CD4-positive, alpha-beta T cell (primary cell): ENCODE results near the gene SLC25A29. TPM values are rescaled to one million over a fixed set of nuclear protein-coding genes. Genes with fewer than 3 reads are reported as not detected.

Experiments used
- ATAC-seq: fragments of 200-7000 bp; cut with Tn5 transposase; one replicate; pipeline ENCODE4 v1.10.0; 2022; ENCODE audit warnings: mild to moderate bottlenecking; ENCODE audit not compliant: poor library complexity
- CTCF ChIA-PET: fragments of 350-600 bp; sonication (Branson Sonifier 250); formaldehyde crosslinking; loops from one replicate; lab custom pipeline; 2021; ENCODE audit warnings: antibody characterized with exemption, inconsistent platforms; lab: Charles Lee
- POLR2A ChIA-PET: fragments of 350-600 bp; sonication (Branson Sonifier 250); formaldehyde crosslinking; loops from one replicate; lab custom pipeline; 2021; ENCODE audit warnings: antibody characterized with exemption, inconsistent platforms; lab: Charles Lee
- DNase-seq, 14 experiments: peaks; one replicate each; pipeline ENCODE4 v3.0.0-alpha.2; 2013 to 2020; ENCODE audit warnings: mixed read lengths in 2 of 14
- H3K27ac ChIP-seq, 2 donors: one replicate each; pipeline versions ENCODE4 v1.5.1 to v1.7.0; 2013; ENCODE audit warnings: low read length in 2 of 2, low read depth in 1 of 2, mild to moderate bottlenecking in 1 of 2
- H3K27me3 ChIP-seq, 2 experiments: 1 replicate in 1 of 2; 2 replicates in 1 of 2; pipeline versions ENCODE4 v1.6.1 to v1.7.0; 2013; ENCODE audit warnings: low read length in 2 of 2, control low read depth in 1 of 2, mild to moderate bottlenecking in 1 of 2, moderate library complexity in 1 of 2; ENCODE audit not compliant: insufficient read depth in 2 of 2, control insufficient read depth in 1 of 2
- H3K36me3 ChIP-seq: one replicate; pipeline ENCODE4 v1.6.1; 2013; ENCODE audit warnings: low read length, control low read depth; ENCODE audit not compliant: insufficient read depth
- H3K4me1 ChIP-seq: one replicate; pipeline ENCODE4 v1.6.1; 2013; ENCODE audit warnings: low read length, control low read depth; ENCODE audit not compliant: insufficient read depth
- H3K4me3 ChIP-seq: one replicate; pipeline ENCODE4 v1.5.1; 2013; ENCODE audit warnings: mild to moderate bottlenecking, low read length, moderate library complexity
- H3K9me3 ChIP-seq, 2 experiments: 1 replicate in 1 of 2; 2 replicates in 1 of 2; pipeline versions ENCODE4 v1.6.1 to v1.7.0; 2013; ENCODE audit warnings: low read length in 2 of 2, mild to moderate bottlenecking in 2 of 2, control low read depth in 1 of 2, moderate library complexity in 1 of 2; ENCODE audit not compliant: control insufficient read depth in 1 of 2, insufficient read depth in 1 of 2
- H3K27ac Mint-ChIP-seq: one replicate; pipeline ENCODE4 v1.8.0; 2020; ENCODE audit warnings: mixed read lengths
- H3K27me3 Mint-ChIP-seq: one replicate; pipeline ENCODE4 v1.8.0; 2021; ENCODE audit warnings: mixed read lengths
- H3K36me3 Mint-ChIP-seq: one replicate; pipeline ENCODE4 v1.8.0; 2021; ENCODE audit warnings: low read depth, mixed read lengths
- H3K4me1 Mint-ChIP-seq: one replicate; pipeline ENCODE4 v1.8.0; 2021; ENCODE audit warnings: low read depth, mixed read lengths
- H3K4me3 Mint-ChIP-seq: one replicate; pipeline ENCODE4 v1.8.0; 2020; ENCODE audit warnings: mild to moderate bottlenecking, mixed read lengths
- H3K9me3 Mint-ChIP-seq: one replicate; pipeline ENCODE4 v1.8.0; 2020; ENCODE audit warnings: mixed read lengths
- CTCF ChIP-seq: fragments of 200-600 bp; IDR thresholded peaks from one replicate; pipeline ENCODE4 v1.8.0; 2022; ENCODE audit warnings: antibody characterized with exemption, mild to moderate bottlenecking
- intact Hi-C, 2 experiments: fragments of 100-400 bp; cut with DNase I in 1 of 2; cut with micrococcal nuclease in 1 of 2; formaldehyde crosslinking; loops; one replicate each; pipeline versions ENCODE4 v1.15.1 to v1.9.0; 2023 to 2025; cut with DNase I, micrococcal nuclease
- total RNA-seq, 174 experiments: library from RNA in 2 of 174; stranded (reverse) in 2 of 174; gene quantifications; one replicate each; pipeline ENCODE4 v1.2.3 and lab custom pipeline; 2021 to 2026

SLC25A29 gene
- total RNA-seq, 2 experiments from 2014 or later = 2.5 TPM

- TF ChIP-seq CTCF = no peak
- H3K4me3 Mint-ChIP-seq = no peak overlapping the region
- H3K9me3 Mint-ChIP-seq = no peaks in the 10 kb centered on the region
- H3K4me1 ChIP-seq = no peaks in the 10 kb centered on the region
- H3K27ac ChIP-seq = no peak overlapping the region
- no peaks in the 10 kb centered on the region for H3K27me3 Mint-ChIP-seq
- DNase-seq = no peak
- H3K27me3 ChIP-seq = no peaks in the 10 kb centered on the region
- CTCF ChIA-PET = no interaction called here
- no peaks in the 10 kb centered on the region for H3K9me3 ChIP-seq
- POLR2A ChIA-PET = no interaction called here
- no peaks in the 10 kb centered on the region for H3K36me3 ChIP-seq
- H3K4me1 Mint-ChIP-seq = no peaks in the 10 kb centered on the region
- no peak for ATAC-seq
- no peaks in the 10 kb centered on the region for H3K36me3 Mint-ChIP-seq
- no peak overlapping the region for H3K4me3 ChIP-seq
- H3K27ac Mint-ChIP-seq = no peak overlapping the region
- intact Hi-C loops = no loop called here
Measured at GRCh38 chr14:100325231-100325632, 19.0 kb upstream of the SLC25A29 start.

GRCh38 chr14:100323942-100324307 is 17.7 kb upstream of the SLC25A29 start:
- no peaks in the 10 kb centered on the region for H3K36me3 Mint-ChIP-seq
- H3K27me3 Mint-ChIP-seq = no peaks in the 10 kb centered on the region
- Histone ChIP-seq H3K36me3 (no peaks in the 10 kb centered on the region), H3K4me3 (no peak overlapping the region), H3K27me3 (no peaks in the 10 kb centered on the region), H3K27ac (no peak overlapping the region), H3K4me1 (no peaks in the 10 kb centered on the region), H3K9me3 (no peaks in the 10 kb centered on the region)
- DNase-seq = no peak
- TF ChIP-seq CTCF = no peak
- CTCF ChIA-PET = no interaction called here
- H3K27ac Mint-ChIP-seq = no peak overlapping the region
- no peak for ATAC-seq
- no peak overlapping the region for H3K4me3 Mint-ChIP-seq
- peaks cover 4% of the 10 kb centered on the region for H3K4me1 Mint-ChIP-seq
- intact Hi-C loops = no loop called here
- H3K9me3 Mint-ChIP-seq = no peaks in the 10 kb centered on the region
- POLR2A ChIA-PET = no interaction called here

- ChIA-PET CTCF (no interaction called here), POLR2A (no interaction called here)
- intact Hi-C loops = no loop called here
- H3K9me3 ChIP-seq = no peaks in the 10 kb centered on the region
- no peaks in the 10 kb centered on the region for H3K36me3 ChIP-seq
- Mint-ChIP-seq H3K36me3 (no peaks in the 10 kb centered on the region), H3K27ac (no peak within 1 kb of the TSS), H3K4me1 (peaks cover 4% of the 10 kb centered on the region), H3K27me3 (no peaks in the 10 kb centered on the region), H3K9me3 (no peaks in the 10 kb centered on the region), H3K4me3 (no peak within 1 kb of the TSS)
- H3K27me3 ChIP-seq = no peaks in the 10 kb centered on the region
- ATAC-seq = no peak
- no peak within 1 kb of the TSS for H3K27ac ChIP-seq
- no peak within 1 kb of the TSS for H3K4me3 ChIP-seq
- no peak for TF ChIP-seq CTCF
- DNase-seq = no peak
- H3K4me1 ChIP-seq = peaks cover 3% of the 10 kb centered on the region
Measured at GRCh38 chr14:100323121-100323941, 17.1 kb upstream of the SLC25A29 start, which contains the start of gene SLC25A47. SLC25A47 (plus strand) TSS chr14:100323339; CDS start chr14:100323415, 76 bp downstream.
